SK-MEL-5 (cell line): Measurements from ENCODE around the gene ADTRP. TPM values are rescaled to one million over a fixed set of nuclear protein-coding genes. Genes with fewer than 3 reads are reported as not detected.

Experiments used
- DNase-seq: peaks from one replicate; pipeline ENCODE4 v3.0.0-alpha.2; 2016; ENCODE audit warnings: low read depth, low spot score
- in situ Hi-C: cut with HindIII; loops from 2 replicates; pipeline ENCODE4 v1.10.0; 2016; ENCODE audit warnings: low sequenced_read_pairs, high pct_unique_total_duplicates, low pct_unique_long_range_greater_than_20kb
- total RNA-seq: library from RNA; depleted of rRNA; stranded (reverse); fragments of >200 nt; shearing (Covaris generic); gene quantifications from 2 replicates; pipeline ENCODE4 v1.2.3, GENCODE V29; 2014

ADTRP gene
- total RNA-seq, 1 experiment from 2014 or later: not detected

- in situ Hi-C loops: no loop called here
- DNase-seq: peak; percentile 38
Observed at GRCh38 chr6:11747021-11747420, 31.6 kb downstream of the ADTRP start.

GRCh38 chr6:11744753-11745152 is 33.9 kb downstream of the ADTRP start:
- peak; percentile 39 for DNase-seq
- in situ Hi-C loops: no loop called here

- in situ Hi-C loops: no loop called here
- DNase-seq: no peak
Observed at GRCh38 chr6:11744101-11744500, 34.5 kb downstream of the ADTRP start.

GRCh38 chr6:11740875-11741274 is 37.7 kb downstream of the ADTRP start:
- in situ Hi-C loops: no loop called here

GRCh38 chr6:11738661-11739375 is 39.8 kb downstream of the ADTRP start:
- DNase-seq: no peak
- in situ Hi-C loops: no loop called here

More at GRCh38 chr6:11740875-11741274, 37.7 kb downstream of the ADTRP start:
- no peak for DNase-seq

GRCh38 chr6:11738234-11738633 is 40.4 kb downstream of the ADTRP start:
- no peak for DNase-seq
- in situ Hi-C loops: no loop called here

- DNase-seq: no peak
Observed at GRCh38 chr6:11736601-11737000, 42.0 kb downstream of the ADTRP start.

GRCh38 chr6:11734861-11735613 is 43.6 kb downstream of the ADTRP start:
- DNase-seq: no peak
- in situ Hi-C loops: no loop called here

More at GRCh38 chr6:11736601-11737000, 42.0 kb downstream of the ADTRP start:
- in situ Hi-C loops: no loop called here

GRCh38 chr6:11732036-11732631 is 46.5 kb downstream of the ADTRP start:
- no peak for DNase-seq
- in situ Hi-C loops: no loop called here

- no peak for DNase-seq
Observed at GRCh38 chr6:11731423-11731822, 47.2 kb downstream of the ADTRP start.

GRCh38 chr6:11730641-11731040 is 48.0 kb downstream of the ADTRP start:
- in situ Hi-C loops: no loop called here
- DNase-seq: no peak

More at GRCh38 chr6:11731423-11731822, 47.2 kb downstream of the ADTRP start:
- in situ Hi-C loops: no loop called here

- in situ Hi-C loops: no loop called here
Observed at GRCh38 chr6:11729076-11729475, 49.5 kb downstream of the ADTRP start.

GRCh38 chr6:11727998-11728961 is 50.3 kb downstream of the ADTRP start:
- in situ Hi-C loops: no loop called here

More at GRCh38 chr6:11729076-11729475, 49.5 kb downstream of the ADTRP start:
- DNase-seq: no peak

GRCh38 chr6:11727346-11727997 is 51.1 kb downstream of the ADTRP start:
- no peak for DNase-seq
- in situ Hi-C loops: no loop called here

More at GRCh38 chr6:11727998-11728961, 50.3 kb downstream of the ADTRP start:
- DNase-seq: no peak

GRCh38 chr6:11724286-11724685 is 54.3 kb downstream of the ADTRP start:
- no peak for DNase-seq
- in situ Hi-C loops: no loop called here

- DNase-seq: no peak
- in situ Hi-C loops: no loop called here
Observed at GRCh38 chr6:11722805-11723631, 55.6 kb downstream of the ADTRP start.
